MCF 10A (cell line): ENCODE results near the gene CPLANE1. TPM values are rescaled to one million over a fixed set of nuclear protein-coding genes. Genes with fewer than 3 reads are reported as not detected.

ENCODE experiments used
- BruUV-seq: library from RNA; stranded (reverse); fragments of 400-500 nt; replicated peaks from 2 replicates; lab custom pipeline; 2021; lab: Mats Ljungman, UMichigan
- CTCF ChIA-PET: fragments of 300-600 bp; sonication (Branson Sonifier 250); formaldehyde crosslinking; extraction: SDS; loops from one replicate; lab custom pipeline; 2021; ENCODE audit warnings: antibody characterized with exemption, inconsistent platforms; lab: Yijun Ruan, JAX
- POLR2A ChIA-PET: fragments of 300-600, 350-650 bp; sonication (Branson Sonifier 250); formaldehyde crosslinking; extraction: SDS; loops from one replicate; lab custom pipeline; 2020; ENCODE audit warnings: antibody characterized with exemption, inconsistent platforms; lab: Yijun Ruan, JAX
- DNase-seq: peaks from one replicate; pipeline ENCODE4 v3.0.0-alpha.2; 2018; ENCODE audit not compliant: unreplicated experiment
- H3K27ac Mint-ChIP-seq: one replicate; pipeline ENCODE4 v1.8.0; 2022; ENCODE audit warnings: mild to moderate bottlenecking, low read depth, mixed read lengths; ENCODE audit not compliant: unreplicated experiment
- H3K27me3 Mint-ChIP-seq: one replicate; pipeline ENCODE4 v1.8.0; 2022; ENCODE audit warnings: mixed read lengths; ENCODE audit not compliant: insufficient read depth, unreplicated experiment
- H3K36me3 Mint-ChIP-seq: one replicate; pipeline ENCODE4 v1.8.0; 2022; ENCODE audit warnings: mild to moderate bottlenecking, moderate library complexity, mixed read lengths; ENCODE audit not compliant: insufficient read depth, unreplicated experiment
- H3K4me1 Mint-ChIP-seq: one replicate; pipeline ENCODE4 v1.8.0; 2022; ENCODE audit warnings: mixed read lengths; ENCODE audit not compliant: insufficient read depth, unreplicated experiment
- H3K4me3 Mint-ChIP-seq: one replicate; pipeline ENCODE4 v1.8.0; 2022; ENCODE audit warnings: mild to moderate bottlenecking, moderate library complexity, mixed read lengths; ENCODE audit not compliant: unreplicated experiment
- H3K9me3 Mint-ChIP-seq: one replicate; pipeline ENCODE4 v1.8.0; 2022; ENCODE audit warnings: mixed read lengths; ENCODE audit not compliant: unreplicated experiment
- intact Hi-C: fragments of 100-400 bp; cut with micrococcal nuclease; formaldehyde crosslinking; loops from 2 replicates; pipeline ENCODE4 v1.14.1; 2022
- total RNA-seq: library from RNA; stranded (reverse); gene quantifications from 2 replicates; pipeline ENCODE4 v1.2.3, GENCODE V29; 2022
- TF ChIP-seq, protein P1 (sequence below): fragments of 200-600 bp; IDR thresholded peaks from one replicate; pipeline ENCODE4 v1.8.0; 2022; ENCODE audit warnings: antibody characterized with exemption, mild to moderate bottlenecking; ENCODE audit not compliant: unreplicated experiment

Gene CPLANE1
- total RNA-seq, 1 experiment from 2014 or later, result 25.1 TPM

DNA sequence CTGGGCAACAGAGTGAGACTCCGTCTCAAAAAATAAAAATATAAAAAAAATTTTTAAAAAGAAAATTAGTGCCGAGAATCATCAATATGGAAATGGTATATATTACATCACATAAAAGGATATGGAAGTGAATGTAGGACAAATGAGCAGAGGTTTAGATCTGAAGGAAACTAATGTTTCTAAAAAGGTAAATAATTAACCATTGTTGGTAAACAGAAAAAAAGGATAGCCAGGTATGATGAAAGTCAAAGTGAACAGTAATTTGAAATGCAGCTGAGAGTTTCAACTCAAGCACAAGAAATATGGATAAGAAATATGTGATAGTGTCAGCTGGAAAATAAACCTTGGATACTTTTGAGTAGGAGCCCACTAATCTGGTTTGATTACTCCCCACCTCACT is 76.2 kb downstream of the CPLANE1 start:
- TF ChIP-seq, protein P1, sequence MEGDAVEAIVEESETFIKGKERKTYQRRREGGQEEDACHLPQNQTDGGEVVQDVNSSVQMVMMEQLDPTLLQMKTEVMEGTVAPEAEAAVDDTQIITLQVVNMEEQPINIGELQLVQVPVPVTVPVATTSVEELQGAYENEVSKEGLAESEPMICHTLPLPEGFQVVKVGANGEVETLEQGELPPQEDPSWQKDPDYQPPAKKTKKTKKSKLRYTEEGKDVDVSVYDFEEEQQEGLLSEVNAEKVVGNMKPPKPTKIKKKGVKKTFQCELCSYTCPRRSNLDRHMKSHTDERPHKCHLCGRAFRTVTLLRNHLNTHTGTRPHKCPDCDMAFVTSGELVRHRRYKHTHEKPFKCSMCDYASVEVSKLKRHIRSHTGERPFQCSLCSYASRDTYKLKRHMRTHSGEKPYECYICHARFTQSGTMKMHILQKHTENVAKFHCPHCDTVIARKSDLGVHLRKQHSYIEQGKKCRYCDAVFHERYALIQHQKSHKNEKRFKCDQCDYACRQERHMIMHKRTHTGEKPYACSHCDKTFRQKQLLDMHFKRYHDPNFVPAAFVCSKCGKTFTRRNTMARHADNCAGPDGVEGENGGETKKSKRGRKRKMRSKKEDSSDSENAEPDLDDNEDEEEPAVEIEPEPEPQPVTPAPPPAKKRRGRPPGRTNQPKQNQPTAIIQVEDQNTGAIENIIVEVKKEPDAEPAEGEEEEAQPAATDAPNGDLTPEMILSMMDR, result no peak
- peaks cover 91% of the 10 kb centered on the region for H3K36me3 Mint-ChIP-seq
- intact Hi-C loops, result no loop called here
- H3K4me1 Mint-ChIP-seq, result no peaks in the 10 kb centered on the region
- ChIA-PET CTCF (interaction anchor here (0.7 kb wide), 2 partner anchors 35 to 38 kb away, joined by 3 read pairs; no protein-coding TSS in a partner anchor), POLR2A (interaction anchor here (1.1 kb wide), 1 partner anchor 10 kb away, joined by 3 read pairs; no protein-coding TSS in a partner anchor)
- H3K4me3 Mint-ChIP-seq, result no peak overlapping the region
- no peaks in the 10 kb centered on the region for H3K9me3 Mint-ChIP-seq
- DNase-seq, result no peak
- H3K27me3 Mint-ChIP-seq, result no peaks in the 10 kb centered on the region
- H3K27ac Mint-ChIP-seq, result no peak overlapping the region
- no TSS peak for BruUV-seq

DNA sequence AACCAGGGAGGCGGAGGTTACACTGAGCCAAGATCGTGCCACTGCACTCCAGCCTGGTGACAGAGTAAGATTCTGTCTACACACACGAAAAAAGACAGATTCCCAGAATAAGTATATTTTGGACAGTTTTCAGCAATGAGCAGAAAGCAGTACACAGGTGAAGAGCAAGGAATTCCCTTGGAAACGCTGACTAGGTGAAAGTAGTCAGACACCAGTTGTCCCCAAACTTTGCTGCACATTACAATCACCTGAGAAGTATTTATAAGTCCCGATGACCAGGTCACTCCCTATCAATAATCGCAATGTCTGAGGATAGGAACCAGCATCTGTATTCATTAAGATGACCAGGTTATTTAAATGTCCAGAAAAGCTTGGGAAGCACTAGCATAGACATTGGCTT is 78.3 kb downstream of the CPLANE1 start:
- no peaks in the 10 kb centered on the region for H3K27me3 Mint-ChIP-seq
- BruUV-seq, result no TSS peak
- intact Hi-C loops, result no loop called here
- DNase-seq, result no peak
- H3K27ac Mint-ChIP-seq, result no peak overlapping the region
- no peak overlapping the region for H3K4me3 Mint-ChIP-seq
- CTCF ChIA-PET, result no interaction called here
- TF ChIP-seq, protein P1, result no peak
- POLR2A ChIA-PET, result no interaction called here
- H3K4me1 Mint-ChIP-seq, result no peaks in the 10 kb centered on the region
- no peaks in the 10 kb centered on the region for H3K9me3 Mint-ChIP-seq
- peaks cover 92% of the 10 kb centered on the region for H3K36me3 Mint-ChIP-seq

DNA sequence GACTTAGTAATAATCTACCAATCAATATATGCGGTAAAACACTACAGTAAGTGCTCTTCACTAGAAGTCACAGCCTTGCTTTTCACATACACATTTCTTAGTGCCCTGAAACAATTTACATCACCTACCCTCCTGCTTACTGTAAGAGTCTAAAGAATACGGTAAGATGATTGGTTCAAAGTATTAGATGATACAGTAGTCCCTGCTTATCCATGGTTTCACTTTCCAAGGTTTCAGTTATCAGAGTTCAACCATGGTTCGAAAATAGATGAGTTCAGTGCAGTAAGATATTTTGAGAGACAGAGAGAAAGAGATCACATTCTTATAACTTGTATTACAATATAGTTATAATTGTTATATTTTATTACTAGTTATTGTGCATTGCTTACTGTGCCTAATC is 83.0 kb downstream of the CPLANE1 start:
- no peaks in the 10 kb centered on the region for H3K27me3 Mint-ChIP-seq
- DNase-seq, result no peak
- ChIA-PET POLR2A (no interaction called here), CTCF (no interaction called here)
- intact Hi-C loops, result no loop called here
- no peak overlapping the region for H3K27ac Mint-ChIP-seq
- no peaks in the 10 kb centered on the region for H3K9me3 Mint-ChIP-seq
- H3K36me3 Mint-ChIP-seq, result peaks cover 72% of the 10 kb centered on the region
- H3K4me1 Mint-ChIP-seq, result no peaks in the 10 kb centered on the region
- no peak overlapping the region for H3K4me3 Mint-ChIP-seq
- TF ChIP-seq, protein P1, result no peak
- BruUV-seq, result no TSS peak

DNA sequence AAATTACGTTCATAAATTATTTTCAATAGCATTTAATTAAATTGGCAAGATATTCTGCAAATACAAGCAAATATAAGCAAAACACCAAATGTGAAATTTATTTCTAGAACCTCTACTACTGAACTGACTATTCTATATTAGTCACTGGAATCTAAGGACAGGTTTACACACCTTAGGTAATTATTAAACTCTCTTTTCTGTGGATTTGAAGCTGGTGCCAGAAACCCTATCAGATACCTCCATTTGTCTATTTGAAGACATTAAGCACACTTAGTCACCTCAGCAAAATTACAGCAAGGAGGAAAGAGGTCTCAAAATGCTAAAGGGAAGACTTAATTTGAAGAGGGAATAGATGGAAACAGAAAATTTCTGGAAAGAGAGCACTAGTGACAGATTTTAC is 83.4 kb downstream of the CPLANE1 start:
- DNase-seq, result no peak
- ChIA-PET CTCF (no interaction called here), POLR2A (interaction anchor here (1.3 kb wide), 1 partner anchor 11 kb away, joined by 4 read pairs; no protein-coding TSS in a partner anchor)
- Mint-ChIP-seq H3K9me3 (no peaks in the 10 kb centered on the region), H3K4me1 (no peaks in the 10 kb centered on the region), H3K27ac (no peak overlapping the region), H3K4me3 (no peak overlapping the region), H3K36me3 (peaks cover 69% of the 10 kb centered on the region), H3K27me3 (no peaks in the 10 kb centered on the region)
- intact Hi-C loops, result no loop called here
- TF ChIP-seq, protein P1, result no peak
- no TSS peak for BruUV-seq
